GM23338 (cell line): ENCODE results near the gene AP1S1.

ENCODE experiments used
- EZH2 ChIP-seq: fragments of 200-600 bp; sonication (generic); IDR thresholded peaks from one replicate; pipeline ENCODE4 v1.8.0; 2017; ENCODE audit warnings: antibody characterized with exemption, mild to moderate bottlenecking, low read depth; ENCODE audit not compliant: unreplicated experiment
- JUNB ChIP-seq: IDR thresholded peaks from one replicate; pipeline ENCODE4 v1.6.1; 2016; ENCODE audit warnings: antibody characterized with exemption; ENCODE audit not compliant: unreplicated experiment
- POLR2AphosphoS5 ChIP-seq: IDR thresholded peaks from 2 replicates; pipeline ENCODE4 v1.6.1; 2016; ENCODE audit warnings: antibody characterized with exemption, low read depth
- TF ChIP-seq, protein P1 (sequence below), 2 experiments: fragments of 200-600 bp in 1 of 2; sonication (generic) in 1 of 2; conservative IDR thresholded peaks; 2 replicates each; pipeline versions ENCODE4 v1.5.1 to v1.6.1; 2016 to 2017; ENCODE audit warnings: antibody characterized with exemption in 2 of 2, low read depth in 2 of 2, mild to moderate bottlenecking in 2 of 2, moderate library complexity in 1 of 2
- TF ChIP-seq, protein P2 (sequence below): IDR thresholded peaks from one replicate; pipeline ENCODE4 v1.6.1; 2018; ENCODE audit warnings: antibody characterized with exemption; ENCODE audit not compliant: unreplicated experiment

DNA sequence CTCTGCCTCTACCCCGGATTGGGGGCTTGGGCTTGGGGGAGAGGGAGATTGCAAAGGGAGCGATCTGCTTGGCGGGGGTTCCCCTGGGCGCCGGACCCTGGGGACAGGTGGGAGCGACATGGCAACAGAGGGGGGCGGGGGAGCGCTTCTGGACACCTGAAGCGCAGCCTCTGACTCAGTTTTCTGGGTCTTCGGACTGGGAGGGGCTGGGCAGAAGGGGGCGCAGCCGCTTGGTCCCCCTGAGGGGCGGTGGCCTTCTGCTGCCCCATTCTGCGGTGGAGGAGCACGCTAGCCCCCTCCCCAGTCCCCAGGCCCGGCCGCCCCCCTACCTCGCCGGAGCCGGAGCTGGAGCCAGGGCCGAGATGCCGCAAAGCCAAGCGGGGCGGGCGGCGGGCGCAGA lies 25.4 kb downstream of the AP1S1 start:
- TF ChIP-seq, protein P1, sequence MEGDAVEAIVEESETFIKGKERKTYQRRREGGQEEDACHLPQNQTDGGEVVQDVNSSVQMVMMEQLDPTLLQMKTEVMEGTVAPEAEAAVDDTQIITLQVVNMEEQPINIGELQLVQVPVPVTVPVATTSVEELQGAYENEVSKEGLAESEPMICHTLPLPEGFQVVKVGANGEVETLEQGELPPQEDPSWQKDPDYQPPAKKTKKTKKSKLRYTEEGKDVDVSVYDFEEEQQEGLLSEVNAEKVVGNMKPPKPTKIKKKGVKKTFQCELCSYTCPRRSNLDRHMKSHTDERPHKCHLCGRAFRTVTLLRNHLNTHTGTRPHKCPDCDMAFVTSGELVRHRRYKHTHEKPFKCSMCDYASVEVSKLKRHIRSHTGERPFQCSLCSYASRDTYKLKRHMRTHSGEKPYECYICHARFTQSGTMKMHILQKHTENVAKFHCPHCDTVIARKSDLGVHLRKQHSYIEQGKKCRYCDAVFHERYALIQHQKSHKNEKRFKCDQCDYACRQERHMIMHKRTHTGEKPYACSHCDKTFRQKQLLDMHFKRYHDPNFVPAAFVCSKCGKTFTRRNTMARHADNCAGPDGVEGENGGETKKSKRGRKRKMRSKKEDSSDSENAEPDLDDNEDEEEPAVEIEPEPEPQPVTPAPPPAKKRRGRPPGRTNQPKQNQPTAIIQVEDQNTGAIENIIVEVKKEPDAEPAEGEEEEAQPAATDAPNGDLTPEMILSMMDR (conservative IDR thresholded peaks at IDR 0.05; ENCODE audit: low read depth in 2 of 2), result peak in 1 of 2 experiments; percentile 11; a peak in 1 of 4 replicates
- TF ChIP-seq EZH2 (peak; percentile 34), POLR2AphosphoS5 (no peak), JUNB (no peak)
- TF ChIP-seq, protein P2, sequence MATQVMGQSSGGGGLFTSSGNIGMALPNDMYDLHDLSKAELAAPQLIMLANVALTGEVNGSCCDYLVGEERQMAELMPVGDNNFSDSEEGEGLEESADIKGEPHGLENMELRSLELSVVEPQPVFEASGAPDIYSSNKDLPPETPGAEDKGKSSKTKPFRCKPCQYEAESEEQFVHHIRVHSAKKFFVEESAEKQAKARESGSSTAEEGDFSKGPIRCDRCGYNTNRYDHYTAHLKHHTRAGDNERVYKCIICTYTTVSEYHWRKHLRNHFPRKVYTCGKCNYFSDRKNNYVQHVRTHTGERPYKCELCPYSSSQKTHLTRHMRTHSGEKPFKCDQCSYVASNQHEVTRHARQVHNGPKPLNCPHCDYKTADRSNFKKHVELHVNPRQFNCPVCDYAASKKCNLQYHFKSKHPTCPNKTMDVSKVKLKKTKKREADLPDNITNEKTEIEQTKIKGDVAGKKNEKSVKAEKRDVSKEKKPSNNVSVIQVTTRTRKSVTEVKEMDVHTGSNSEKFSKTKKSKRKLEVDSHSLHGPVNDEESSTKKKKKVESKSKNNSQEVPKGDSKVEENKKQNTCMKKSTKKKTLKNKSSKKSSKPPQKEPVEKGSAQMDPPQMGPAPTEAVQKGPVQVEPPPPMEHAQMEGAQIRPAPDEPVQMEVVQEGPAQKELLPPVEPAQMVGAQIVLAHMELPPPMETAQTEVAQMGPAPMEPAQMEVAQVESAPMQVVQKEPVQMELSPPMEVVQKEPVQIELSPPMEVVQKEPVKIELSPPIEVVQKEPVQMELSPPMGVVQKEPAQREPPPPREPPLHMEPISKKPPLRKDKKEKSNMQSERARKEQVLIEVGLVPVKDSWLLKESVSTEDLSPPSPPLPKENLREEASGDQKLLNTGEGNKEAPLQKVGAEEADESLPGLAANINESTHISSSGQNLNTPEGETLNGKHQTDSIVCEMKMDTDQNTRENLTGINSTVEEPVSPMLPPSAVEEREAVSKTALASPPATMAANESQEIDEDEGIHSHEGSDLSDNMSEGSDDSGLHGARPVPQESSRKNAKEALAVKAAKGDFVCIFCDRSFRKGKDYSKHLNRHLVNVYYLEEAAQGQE, result no peak
